ENCODE results near the gene SEC14L2.

Gene SEC14L2

DNA sequence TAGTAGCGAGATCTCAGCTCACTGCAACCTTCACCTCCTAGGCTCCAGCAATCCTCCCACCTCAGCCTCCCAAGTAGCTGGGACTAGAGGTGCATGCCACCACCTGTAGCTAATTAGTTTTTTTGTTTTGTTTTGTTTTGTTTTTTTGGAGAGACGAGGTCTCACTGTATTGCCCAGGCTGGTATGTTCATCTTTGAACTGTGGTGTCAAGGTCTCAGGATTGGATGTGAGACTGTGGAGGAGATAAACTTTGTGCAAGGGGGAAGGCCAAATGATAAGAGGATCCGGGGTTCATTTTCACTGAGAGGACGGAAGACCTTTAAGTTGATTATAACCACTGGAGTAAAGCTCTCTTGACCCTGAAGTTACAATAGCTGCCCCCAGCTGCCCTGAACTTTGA is 8.9 kb downstream of the SEC14L2 start:
- Histone ChIP-seq H3K36me3 (ENCODE audit: insufficient read depth, low read length) (no peaks in the 10 kb centered on the region), H3K4me3 (no peak overlapping the region), H3K9me3 (ENCODE audit: low read depth, low read length) (no peaks in the 10 kb centered on the region), H3K27ac (no peak overlapping the region), H3K9ac (ENCODE audit: insufficient read length) (no peak overlapping the region)
- no peak for TF ChIP-seq FOXP2 (optimal IDR thresholded peaks at IDR 0.05; ENCODE audit: control extremely low read depth, extremely low read length, insufficient read depth)
- TF ChIP-seq EZH2 (IDR thresholded peaks at IDR 0.05), result no peak
- no peak for TF ChIP-seq POLR2AphosphoS5 (IDR thresholded peaks at IDR 0.05; ENCODE audit: borderline replicate concordance, low read depth, low read length)
- DNase-seq (ENCODE audit: low read depth, low spot score), result no peak

DNA sequence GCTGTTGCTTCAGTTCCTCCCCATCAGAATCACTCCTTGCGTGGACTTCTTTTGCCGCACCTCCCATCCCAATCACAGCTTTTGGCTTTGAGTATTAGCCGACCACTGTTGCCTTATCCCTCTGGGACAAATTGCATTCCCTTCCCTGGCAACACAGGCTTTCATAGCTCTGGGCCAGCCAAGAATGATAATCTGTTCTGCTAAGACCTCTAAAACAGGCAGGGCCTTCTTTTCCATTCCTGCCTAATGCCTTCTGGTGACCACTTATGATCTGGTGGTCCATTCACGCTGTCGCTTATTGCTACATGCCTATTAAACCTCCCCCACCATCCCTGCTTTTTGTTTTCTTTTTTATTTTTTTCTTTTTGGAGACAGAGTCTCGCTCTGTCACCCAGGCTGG is 9.6 kb downstream of the SEC14L2 start:
- DNase-seq (ENCODE audit: low read depth, low spot score), result no peak
- H3K4me3 ChIP-seq, result no peak overlapping the region
- H3K36me3 ChIP-seq (ENCODE audit: insufficient read depth, low read length), result no peaks in the 10 kb centered on the region
- TF ChIP-seq EZH2 (IDR thresholded peaks at IDR 0.05) (no peak), POLR2AphosphoS5 (IDR thresholded peaks at IDR 0.05; ENCODE audit: borderline replicate concordance, low read depth, low read length) (no peak), FOXP2 (optimal IDR thresholded peaks at IDR 0.05; ENCODE audit: control extremely low read depth, extremely low read length, insufficient read depth) (no peak)
- H3K9me3 ChIP-seq (ENCODE audit: low read depth, low read length), result no peaks in the 10 kb centered on the region
- H3K9ac ChIP-seq (ENCODE audit: insufficient read length), result no peak overlapping the region
- no peak overlapping the region for H3K27ac ChIP-seq

- TF ChIP-seq EZH2 (IDR thresholded peaks at IDR 0.05) (no peak), FOXP2 (optimal IDR thresholded peaks at IDR 0.05; ENCODE audit: control extremely low read depth, extremely low read length, insufficient read depth) (no peak), POLR2AphosphoS5 (IDR thresholded peaks at IDR 0.05; ENCODE audit: borderline replicate concordance, low read depth, low read length) (no peak)
- no peak for DNase-seq (ENCODE audit: low read depth, low spot score)
- Histone ChIP-seq H3K9ac (ENCODE audit: insufficient read length) (no peak overlapping the region), H3K36me3 (ENCODE audit: insufficient read depth, low read length) (no peaks in the 10 kb centered on the region), H3K4me3 (no peak overlapping the region), H3K9me3 (ENCODE audit: low read depth, low read length) (no peaks in the 10 kb centered on the region), H3K27ac (no peak overlapping the region)
These were observed 11.7 kb downstream of the SEC14L2 start for GRCh38 chr22:30408388-30409102.

DNA sequence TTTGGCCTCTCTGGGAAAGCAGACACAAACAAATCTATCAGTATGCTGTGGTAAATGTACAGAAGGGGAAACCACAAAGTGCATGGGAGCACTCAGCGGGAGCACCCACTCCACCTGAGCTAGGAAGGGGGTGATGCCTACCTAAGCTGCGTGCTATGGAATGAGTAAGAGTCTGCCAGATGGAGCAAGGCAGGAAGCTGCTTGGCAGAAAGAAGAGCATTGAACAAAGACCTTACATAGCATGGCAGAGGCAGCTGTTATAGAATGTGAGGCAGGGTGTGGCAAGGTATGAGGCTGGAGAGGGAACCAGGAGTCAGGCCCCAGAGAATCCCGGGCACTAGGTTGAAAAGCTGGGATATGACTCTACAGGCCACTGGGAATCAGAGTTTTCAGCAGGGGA is 15.0 kb downstream of the SEC14L2 start:
- no peaks in the 10 kb centered on the region; the same call in 1 of the 2 replicates for H3K36me3 ChIP-seq (ENCODE audit: insufficient read depth, low read length)
- no peak overlapping the region for H3K9ac ChIP-seq (ENCODE audit: insufficient read length)
- no peak overlapping the region for H3K27ac ChIP-seq
- no peak for TF ChIP-seq EZH2 (IDR thresholded peaks at IDR 0.05)
- TF ChIP-seq POLR2AphosphoS5 (IDR thresholded peaks at IDR 0.05; ENCODE audit: borderline replicate concordance, low read depth, low read length), result no peak
- TF ChIP-seq FOXP2 (optimal IDR thresholded peaks at IDR 0.05; ENCODE audit: control extremely low read depth, extremely low read length, insufficient read depth), result no peak
- H3K4me3 ChIP-seq, result no peak overlapping the region
- no peak for DNase-seq (ENCODE audit: low read depth, low spot score)
- no peaks in the 10 kb centered on the region for H3K9me3 ChIP-seq (ENCODE audit: low read depth, low read length)

GRCh38 chr22:30413001-30413400 is 16.2 kb downstream of the SEC14L2 start:
- H3K27ac ChIP-seq, result no peak overlapping the region
- no peak overlapping the region for H3K9ac ChIP-seq (ENCODE audit: insufficient read length)

GRCh38 chr22:30413745-30414524 is 17.1 kb downstream of the SEC14L2 start:
- H3K27ac ChIP-seq, result no peak overlapping the region
- no peak for TF ChIP-seq EZH2 (IDR thresholded peaks at IDR 0.05)
- TF ChIP-seq FOXP2 (optimal IDR thresholded peaks at IDR 0.05; ENCODE audit: control extremely low read depth, extremely low read length, insufficient read depth), result no peak
- TF ChIP-seq POLR2AphosphoS5 (IDR thresholded peaks at IDR 0.05; ENCODE audit: borderline replicate concordance, low read depth, low read length), result no peak
- no peaks in the 10 kb centered on the region; the same call in 1 of the 2 replicates for H3K36me3 ChIP-seq (ENCODE audit: insufficient read depth, low read length)

More at GRCh38 chr22:30413001-30413400, 16.2 kb downstream of the SEC14L2 start:
- DNase-seq (ENCODE audit: low read depth, low spot score), result no peak
- no peak overlapping the region for H3K4me3 ChIP-seq
- H3K9me3 ChIP-seq (ENCODE audit: low read depth, low read length), result no peaks in the 10 kb centered on the region
- TF ChIP-seq FOXP2 (optimal IDR thresholded peaks at IDR 0.05; ENCODE audit: control extremely low read depth, extremely low read length, insufficient read depth) (no peak), POLR2AphosphoS5 (IDR thresholded peaks at IDR 0.05; ENCODE audit: borderline replicate concordance, low read depth, low read length) (no peak), EZH2 (IDR thresholded peaks at IDR 0.05) (no peak)
- H3K36me3 ChIP-seq (ENCODE audit: insufficient read depth, low read length), result no peaks in the 10 kb centered on the region; the same call in 1 of the 2 replicates

GRCh38 chr22:30414525-30415047 is 17.8 kb downstream of the SEC14L2 start:
- Histone ChIP-seq H3K36me3 (ENCODE audit: insufficient read depth, low read length) (no peaks in the 10 kb centered on the region; the same call in 1 of the 2 replicates), H3K4me3 (no peak overlapping the region), H3K9ac (ENCODE audit: insufficient read length) (no peak overlapping the region), H3K27ac (no peak overlapping the region), H3K9me3 (ENCODE audit: low read depth, low read length) (no peaks in the 10 kb centered on the region)
- TF ChIP-seq FOXP2 (optimal IDR thresholded peaks at IDR 0.05; ENCODE audit: control extremely low read depth, extremely low read length, insufficient read depth) (no peak), EZH2 (IDR thresholded peaks at IDR 0.05) (no peak), POLR2AphosphoS5 (IDR thresholded peaks at IDR 0.05; ENCODE audit: borderline replicate concordance, low read depth, low read length) (no peak)
- no peak for DNase-seq (ENCODE audit: low read depth, low spot score)

More at GRCh38 chr22:30413745-30414524, 17.1 kb downstream of the SEC14L2 start:
- H3K4me3 ChIP-seq, result no peak overlapping the region
- no peaks in the 10 kb centered on the region for H3K9me3 ChIP-seq (ENCODE audit: low read depth, low read length)
- DNase-seq (ENCODE audit: low read depth, low spot score), result no peak
- H3K9ac ChIP-seq (ENCODE audit: insufficient read length), result no peak overlapping the region

DNA sequence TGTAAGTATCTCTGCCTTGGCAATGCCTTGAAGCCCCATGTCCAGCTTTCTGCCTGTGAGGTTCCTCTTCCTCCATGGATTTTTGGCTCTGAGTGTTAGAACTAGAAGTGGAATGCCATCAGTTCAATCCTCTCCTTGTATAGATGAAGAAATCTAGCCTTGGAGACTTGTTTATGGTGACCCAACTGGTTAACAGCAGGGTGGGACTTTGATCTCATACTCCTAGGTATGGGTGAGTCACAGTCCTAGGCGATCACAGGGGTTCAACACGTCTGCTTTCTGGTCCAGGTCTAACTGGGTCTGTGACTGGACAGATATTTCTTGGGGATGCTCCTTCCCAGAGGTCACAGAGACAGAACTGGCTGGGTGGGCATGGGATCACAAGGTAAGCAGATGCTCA is 19.6 kb downstream of the SEC14L2 start:
- no peak overlapping the region for H3K9ac ChIP-seq (ENCODE audit: insufficient read length)
- DNase-seq (ENCODE audit: low read depth, low spot score), result no peak
- no peak overlapping the region for H3K27ac ChIP-seq
- H3K9me3 ChIP-seq (ENCODE audit: low read depth, low read length), result no peaks in the 10 kb centered on the region
- no peak overlapping the region for H3K4me3 ChIP-seq
- TF ChIP-seq POLR2AphosphoS5 (IDR thresholded peaks at IDR 0.05; ENCODE audit: borderline replicate concordance, low read depth, low read length) (no peak), FOXP2 (optimal IDR thresholded peaks at IDR 0.05; ENCODE audit: control extremely low read depth, extremely low read length, insufficient read depth) (no peak), EZH2 (IDR thresholded peaks at IDR 0.05) (no peak)
- H3K36me3 ChIP-seq (ENCODE audit: insufficient read depth, low read length), result no peaks in the 10 kb centered on the region; the same call in 1 of the 2 replicates

All from SK-N-MC (cell line).